ENCODE data around the gene NEK5.

DNA sequence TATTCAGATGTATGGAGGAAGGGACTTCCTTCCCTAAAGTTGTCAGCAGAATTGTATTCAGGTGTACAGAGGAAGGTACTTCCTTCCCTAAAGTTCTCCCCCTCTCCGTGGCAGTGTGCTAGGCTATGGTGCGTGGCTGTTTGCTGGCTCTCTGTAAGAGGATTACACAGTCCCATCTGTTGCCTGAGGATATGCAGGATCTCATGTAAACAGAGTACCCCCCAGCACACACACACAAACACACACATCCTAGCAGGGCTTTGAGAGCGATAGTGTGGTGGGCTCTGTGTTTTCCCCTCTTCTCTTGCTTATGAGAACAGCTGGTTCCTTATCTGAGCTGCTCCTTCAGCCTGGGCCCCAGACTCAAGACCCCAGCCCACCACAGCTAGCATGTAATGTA is 10.3 kb downstream of the NEK5 start:
- TF ChIP-seq, protein P1, sequence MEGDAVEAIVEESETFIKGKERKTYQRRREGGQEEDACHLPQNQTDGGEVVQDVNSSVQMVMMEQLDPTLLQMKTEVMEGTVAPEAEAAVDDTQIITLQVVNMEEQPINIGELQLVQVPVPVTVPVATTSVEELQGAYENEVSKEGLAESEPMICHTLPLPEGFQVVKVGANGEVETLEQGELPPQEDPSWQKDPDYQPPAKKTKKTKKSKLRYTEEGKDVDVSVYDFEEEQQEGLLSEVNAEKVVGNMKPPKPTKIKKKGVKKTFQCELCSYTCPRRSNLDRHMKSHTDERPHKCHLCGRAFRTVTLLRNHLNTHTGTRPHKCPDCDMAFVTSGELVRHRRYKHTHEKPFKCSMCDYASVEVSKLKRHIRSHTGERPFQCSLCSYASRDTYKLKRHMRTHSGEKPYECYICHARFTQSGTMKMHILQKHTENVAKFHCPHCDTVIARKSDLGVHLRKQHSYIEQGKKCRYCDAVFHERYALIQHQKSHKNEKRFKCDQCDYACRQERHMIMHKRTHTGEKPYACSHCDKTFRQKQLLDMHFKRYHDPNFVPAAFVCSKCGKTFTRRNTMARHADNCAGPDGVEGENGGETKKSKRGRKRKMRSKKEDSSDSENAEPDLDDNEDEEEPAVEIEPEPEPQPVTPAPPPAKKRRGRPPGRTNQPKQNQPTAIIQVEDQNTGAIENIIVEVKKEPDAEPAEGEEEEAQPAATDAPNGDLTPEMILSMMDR (IDR thresholded peaks at IDR 0.05; ENCODE audit: insufficient read depth, low read length, poor library complexity, severe bottlenecking): no peak
- no peak for TF ChIP-seq EZH2phosphoT487 (conservative IDR thresholded peaks at IDR 0.05; ENCODE audit: low read length)
